ENCODE results near the gene SERF2. TPM values are rescaled to one million over a fixed set of nuclear protein-coding genes. Genes with fewer than 3 reads are reported as not detected.

The SERF2 gene
- polyA plus RNA-seq, 1 donor from 2014 or later = 726 TPM

- Histone ChIP-seq H2AFZ (ENCODE audit: low read depth, low read length) (no peak overlapping the region), H4K20me1 (ENCODE audit: insufficient read depth) (no peaks in the 10 kb centered on the region), H3K9me3 (ENCODE audit: low read length) (no peaks in the 10 kb centered on the region), H3K79me2 (replicated peaks; ENCODE audit: insufficient read depth, low read length) (peaks cover 40% of the 10 kb centered on the region), H3K4me2 (ENCODE audit: low read length) (no peak overlapping the region), H3K4me3 (ENCODE audit: low read length) (peak overlapping the region; percentile 8), H3F3A (ENCODE audit: insufficient read depth, low read length, poor library complexity, severe bottlenecking) (no peaks in the 10 kb centered on the region), H3K9me2 (ENCODE audit: insufficient read depth, low read length) (no peaks in the 10 kb centered on the region), H3K27me3 (ENCODE audit: insufficient read depth, low read depth, low read length) (no peaks in the 10 kb centered on the region), H3K27ac (ENCODE audit: low read length) (no peak overlapping the region), H3K9ac (ENCODE audit: low read length) (no peak overlapping the region), H3K36me3 (ENCODE audit: insufficient read depth, low read length) (no peaks in the 10 kb centered on the region)
- TF ChIP-seq EZH2 (IDR thresholded peaks at IDR 0.05; ENCODE audit: borderline replicate concordance, insufficient read depth, low read length, poor library complexity, severe bottlenecking) (no peak), MXI1 (conservative IDR thresholded peaks at IDR 0.05; ENCODE audit: poor library complexity, severe bottlenecking) (no peak), CTCF (IDR thresholded peaks at IDR 0.05; ENCODE audit: poor library complexity, severe bottlenecking) (no peak), POLR2AphosphoS5 (IDR thresholded peaks at IDR 0.05) (no peak), TAF1 (IDR thresholded peaks at IDR 0.05; ENCODE audit: low read depth) (no peak), REST (IDR thresholded peaks at IDR 0.05; ENCODE audit: borderline replicate concordance) (no peak), SMC3 (conservative IDR thresholded peaks at IDR 0.05; ENCODE audit: poor library complexity) (no peak), EP300 (conservative IDR thresholded peaks at IDR 0.05; ENCODE audit: poor library complexity, severe bottlenecking) (no peak)
Measured at GRCh38 chr15:43821505-43821904, 29.4 kb downstream of the SERF2 start.

- peak within 1 kb of the TSS; percentile 86 for H3K27ac ChIP-seq (ENCODE audit: low read length)
- H3K27me3 ChIP-seq (ENCODE audit: insufficient read depth, low read depth, low read length) = no peaks in the 10 kb centered on the region
- H2AFZ ChIP-seq (ENCODE audit: low read depth, low read length) = peak within 1 kb of the TSS; percentile 70
- H3K9me3 ChIP-seq (ENCODE audit: low read length) = no peaks in the 10 kb centered on the region
- H3K79me2 ChIP-seq (replicated peaks; ENCODE audit: insufficient read depth, low read length) = peaks cover 31% of the 10 kb centered on the region
- H4K20me1 ChIP-seq (ENCODE audit: insufficient read depth) = no peaks in the 10 kb centered on the region
- H3K9ac ChIP-seq (ENCODE audit: low read length) = peak within 1 kb of the TSS; percentile 83
- no peaks in the 10 kb centered on the region for H3K9me2 ChIP-seq (ENCODE audit: insufficient read depth, low read length)
- TF ChIP-seq TAF1 (IDR thresholded peaks at IDR 0.05; ENCODE audit: low read depth) = peak; percentile 66
- no peak for TF ChIP-seq CTCF (IDR thresholded peaks at IDR 0.05; ENCODE audit: poor library complexity, severe bottlenecking)
- TF ChIP-seq SMC3 (conservative IDR thresholded peaks at IDR 0.05; ENCODE audit: poor library complexity) = peak; percentile 52
- peak; percentile 41 for TF ChIP-seq RAD21 (conservative IDR thresholded peaks at IDR 0.05)
- peak; percentile 90 for TF ChIP-seq POLR2AphosphoS5 (IDR thresholded peaks at IDR 0.05)
- peak; percentile 90 for TF ChIP-seq MXI1 (conservative IDR thresholded peaks at IDR 0.05; ENCODE audit: poor library complexity, severe bottlenecking)
- peak; percentile 42 for TF ChIP-seq EP300 (conservative IDR thresholded peaks at IDR 0.05; ENCODE audit: poor library complexity, severe bottlenecking)
- TF ChIP-seq EZH2 (IDR thresholded peaks at IDR 0.05; ENCODE audit: borderline replicate concordance, insufficient read depth, low read length, poor library complexity, severe bottlenecking) = no peak
- peak; percentile 64 for TF ChIP-seq REST (IDR thresholded peaks at IDR 0.05; ENCODE audit: borderline replicate concordance)
- peak within 1 kb of the TSS; percentile 77 for H3K4me3 ChIP-seq (ENCODE audit: low read length)
- H3K4me2 ChIP-seq (ENCODE audit: low read length) = peak within 1 kb of the TSS; percentile 80
- no peaks in the 10 kb centered on the region for H3K36me3 ChIP-seq (ENCODE audit: insufficient read depth, low read length)
- no peaks in the 10 kb centered on the region for H3F3A ChIP-seq (ENCODE audit: insufficient read depth, low read length, poor library complexity, severe bottlenecking)
Measured at GRCh38 chr15:43824302-43825246, 32.5 kb downstream of the SERF2 start, which contains the start of gene MFAP1. MFAP1 (minus strand) TSS chr15:43824690; CDS start chr15:43824569, 121 bp downstream.

All from neural cell (in vitro differentiated cells).